Endothelial cell of umbilical vein (primary cell): Measurements from ENCODE around the gene GAPVD1.

Experiments
- CTCF ChIP-seq, 2 donors: IDR thresholded peaks; 1 replicate in 1 of 2; 2 replicates in 1 of 2; pipeline ENCODE4 v1.5.1; 2011; ENCODE audit warnings: low read length in 2 of 2, mild to moderate bottlenecking in 2 of 2, moderate library complexity in 2 of 2, control low read depth in 1 of 2, inconsistent platforms in 1 of 2, low read depth in 1 of 2; ENCODE audit not compliant: insufficient read depth in 1 of 2; ENCODE audit errors: extremely low read depth in 1 of 2
- EZH2 ChIP-seq: IDR thresholded peaks from 2 replicates; pipeline ENCODE4 v1.6.1; 2012; ENCODE audit warnings: borderline replicate concordance, low read depth, mild to moderate bottlenecking, moderate library complexity, low read length, inconsistent platforms; ENCODE audit not compliant: severe bottlenecking
- GATA2 ChIP-seq: IDR thresholded peaks from 2 replicates; pipeline ENCODE4 v1.7.0; 2011; ENCODE audit warnings: low read depth, mild to moderate bottlenecking, moderate library complexity, mixed read lengths, low read length; ENCODE audit not compliant: insufficient read length, insufficient read depth
- MYC ChIP-seq: IDR thresholded peaks from one replicate; pipeline ENCODE4 v1.6.1; 2011; ENCODE audit warnings: mild to moderate bottlenecking, low read depth, low read length
- POLR2A ChIP-seq: IDR thresholded peaks from 2 replicates; pipeline ENCODE4 v1.6.1; 2012; ENCODE audit warnings: low read depth, mild to moderate bottlenecking, control low read depth, low read length
- POLR2AphosphoS5 ChIP-seq: IDR thresholded peaks from 2 replicates; pipeline ENCODE4 v1.6.1; 2012; ENCODE audit warnings: low read depth, mild to moderate bottlenecking, control low read depth, low read length, moderate library complexity; ENCODE audit not compliant: insufficient read depth

DNA sequence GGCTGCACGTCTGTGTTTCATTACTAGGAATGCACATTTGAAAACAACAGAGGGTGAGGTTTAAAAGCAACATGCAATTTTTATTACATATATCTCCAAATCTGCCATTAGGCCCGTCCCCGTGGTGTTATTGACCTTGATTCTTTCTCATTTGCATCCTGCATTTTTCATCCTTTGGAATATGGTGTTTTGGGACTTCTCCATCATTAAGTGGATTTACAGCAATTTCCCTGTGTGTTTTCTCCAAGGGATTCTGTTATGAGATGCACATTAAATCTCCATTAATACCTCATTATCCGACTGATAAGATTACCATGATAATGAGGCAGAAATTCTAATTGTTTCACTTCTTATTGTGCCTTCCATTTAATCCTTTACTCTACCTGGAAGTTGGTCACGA, 117.6 kb downstream of the GAPVD1 start:
- TF ChIP-seq CTCF (IDR thresholded peaks at IDR 0.05; ENCODE audit: extremely low read depth in 1 of 2, insufficient read depth in 1 of 2, low read depth in 1 of 2, low read length in 2 of 2) (no peak), EZH2 (no peak), GATA2 (no peak), POLR2A (no peak), MYC (no peak), POLR2AphosphoS5 (no peak)
